Calu3 (cell line): ENCODE results near the gene TMEM126A. TPM values are rescaled to one million over a fixed set of nuclear protein-coding genes. Genes with fewer than 3 reads are reported as not detected.

Source experiments
- BruUV-seq: library from RNA; stranded (reverse); fragments of 400-500 nt; replicated peaks from 2 replicates; lab custom pipeline; 2021; lab: Mats Ljungman, UMichigan
- CTCF ChIA-PET: fragments of 300-600 bp; sonication (Branson Sonifier 250); formaldehyde crosslinking; loops from one replicate; lab custom pipeline; 2022; ENCODE audit warnings: antibody characterized with exemption; lab: Charles Lee
- DNase-seq: peaks from one replicate; pipeline ENCODE4 v3.0.0; 2022
- H3K27ac Mint-ChIP-seq: one replicate; pipeline ENCODE4 v1.8.0; 2022; ENCODE audit warnings: mixed read lengths; ENCODE audit not compliant: unreplicated experiment
- H3K27me3 Mint-ChIP-seq: one replicate; pipeline ENCODE4 v1.8.0; 2022; ENCODE audit warnings: mixed read lengths; ENCODE audit not compliant: unreplicated experiment
- H3K36me3 Mint-ChIP-seq: one replicate; pipeline ENCODE4 v1.8.0; 2022; ENCODE audit warnings: mild to moderate bottlenecking, moderate library complexity, mixed read lengths; ENCODE audit not compliant: insufficient read depth, unreplicated experiment
- H3K4me1 Mint-ChIP-seq: one replicate; pipeline ENCODE4 v1.8.0; 2022; ENCODE audit warnings: mild to moderate bottlenecking, low read depth, mixed read lengths; ENCODE audit not compliant: unreplicated experiment
- H3K4me3 Mint-ChIP-seq: one replicate; pipeline ENCODE4 v1.8.0; 2022; ENCODE audit warnings: mild to moderate bottlenecking, low read depth, moderate library complexity, mixed read lengths; ENCODE audit not compliant: unreplicated experiment
- H3K9me3 Mint-ChIP-seq: one replicate; pipeline ENCODE4 v1.8.0; 2022; ENCODE audit warnings: low read depth, mixed read lengths; ENCODE audit not compliant: unreplicated experiment
- intact Hi-C: fragments of 100-400 bp; cut with micrococcal nuclease; formaldehyde crosslinking; loops from one replicate; pipeline ENCODE4 v1.10.0; 2022; ENCODE audit not compliant: unreplicated experiment
- total RNA-seq: library from RNA; stranded (reverse); gene quantifications from 2 replicates; pipeline ENCODE4 v1.2.3, GENCODE V29; 2022
- TF ChIP-seq, protein P1 (sequence below): fragments of 200-600 bp; IDR thresholded peaks from one replicate; pipeline ENCODE4 v1.8.0; 2022; ENCODE audit warnings: antibody characterized with exemption; ENCODE audit not compliant: unreplicated experiment

Gene TMEM126A
- total RNA-seq, 1 experiment from 2014 or later, result 22.9 TPM

DNA sequence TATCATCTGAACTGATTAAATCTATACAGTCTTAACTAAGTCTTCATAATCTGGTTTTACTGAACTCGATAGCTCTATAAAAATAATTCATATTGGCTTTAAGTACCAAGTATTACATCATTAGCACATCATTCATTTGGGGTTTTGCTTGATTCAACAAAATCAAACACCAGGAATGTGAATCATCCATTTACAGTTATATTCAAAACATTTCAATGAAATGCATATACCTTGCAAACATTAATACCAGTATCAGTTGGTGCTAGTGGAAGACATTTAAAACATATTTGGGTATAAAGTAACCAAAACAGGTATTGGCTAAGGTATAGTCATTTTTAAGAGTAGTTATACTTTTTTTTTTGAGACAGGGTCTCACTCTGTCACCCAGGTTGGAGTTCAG is 50.4 kb downstream of the TMEM126A start:
- H3K27ac Mint-ChIP-seq, result no peak overlapping the region
- H3K4me3 Mint-ChIP-seq, result no peak overlapping the region
- no peaks in the 10 kb centered on the region for H3K27me3 Mint-ChIP-seq
- no peaks in the 10 kb centered on the region for H3K36me3 Mint-ChIP-seq
- no peak for DNase-seq
- intact Hi-C loops, result loop anchor here (10.0 kb wide), 1 partner anchor 47 kb away; no protein-coding TSS in a partner anchor
- H3K9me3 Mint-ChIP-seq, result no peaks in the 10 kb centered on the region
- CTCF ChIA-PET, result interaction anchor here (0.6 kb wide), 1 partner anchor 233 kb away, joined by 3 read pairs; no protein-coding TSS in a partner anchor
- no TSS peak for BruUV-seq
- TF ChIP-seq, protein P1, sequence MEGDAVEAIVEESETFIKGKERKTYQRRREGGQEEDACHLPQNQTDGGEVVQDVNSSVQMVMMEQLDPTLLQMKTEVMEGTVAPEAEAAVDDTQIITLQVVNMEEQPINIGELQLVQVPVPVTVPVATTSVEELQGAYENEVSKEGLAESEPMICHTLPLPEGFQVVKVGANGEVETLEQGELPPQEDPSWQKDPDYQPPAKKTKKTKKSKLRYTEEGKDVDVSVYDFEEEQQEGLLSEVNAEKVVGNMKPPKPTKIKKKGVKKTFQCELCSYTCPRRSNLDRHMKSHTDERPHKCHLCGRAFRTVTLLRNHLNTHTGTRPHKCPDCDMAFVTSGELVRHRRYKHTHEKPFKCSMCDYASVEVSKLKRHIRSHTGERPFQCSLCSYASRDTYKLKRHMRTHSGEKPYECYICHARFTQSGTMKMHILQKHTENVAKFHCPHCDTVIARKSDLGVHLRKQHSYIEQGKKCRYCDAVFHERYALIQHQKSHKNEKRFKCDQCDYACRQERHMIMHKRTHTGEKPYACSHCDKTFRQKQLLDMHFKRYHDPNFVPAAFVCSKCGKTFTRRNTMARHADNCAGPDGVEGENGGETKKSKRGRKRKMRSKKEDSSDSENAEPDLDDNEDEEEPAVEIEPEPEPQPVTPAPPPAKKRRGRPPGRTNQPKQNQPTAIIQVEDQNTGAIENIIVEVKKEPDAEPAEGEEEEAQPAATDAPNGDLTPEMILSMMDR, result no peak
- peaks cover 8% of the 10 kb centered on the region for H3K4me1 Mint-ChIP-seq

DNA sequence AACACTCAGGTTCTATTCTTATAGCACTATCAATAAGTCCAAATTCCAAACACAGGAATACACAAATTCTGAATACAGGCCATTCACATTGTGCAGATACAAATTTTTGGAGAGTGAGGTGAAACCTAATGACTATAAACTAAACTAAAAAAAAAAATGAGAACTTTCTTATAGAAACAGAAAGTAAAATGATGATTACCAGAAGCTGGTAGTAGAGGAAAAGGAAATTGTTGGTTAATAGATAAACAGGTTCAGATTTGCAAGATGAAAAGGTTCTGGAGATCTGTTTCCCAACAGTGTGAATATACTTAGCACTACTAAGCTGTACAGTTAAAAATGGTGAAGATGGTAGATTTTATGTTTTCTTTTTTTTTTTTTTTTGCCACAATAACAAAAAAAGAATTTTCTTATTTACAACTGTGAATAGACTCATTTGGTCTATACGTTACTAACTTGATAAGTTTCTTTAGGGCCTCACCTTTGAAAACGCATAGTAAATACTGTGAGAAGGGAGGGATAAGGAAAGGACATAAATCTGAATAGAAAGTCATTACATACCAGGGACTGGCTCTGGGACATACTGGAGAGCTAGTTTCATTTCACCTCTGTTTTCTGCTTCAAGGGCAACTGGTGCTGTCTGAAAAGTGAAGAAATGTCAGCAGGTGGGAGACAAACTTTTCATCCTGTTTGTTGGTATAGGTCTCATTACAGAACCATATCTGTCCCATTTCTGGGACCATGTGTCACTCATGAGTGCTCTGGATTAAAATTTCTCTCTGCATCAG is 52.4 kb downstream of the TMEM126A start:
- no peaks in the 10 kb centered on the region for H3K27me3 Mint-ChIP-seq
- intact Hi-C loops, result loop anchor here (10.0 kb wide), 1 partner anchor 45 kb away; no protein-coding TSS in a partner anchor
- peaks cover 8% of the 10 kb centered on the region for H3K4me1 Mint-ChIP-seq
- no peak for DNase-seq
- no TSS peak for BruUV-seq
- TF ChIP-seq, protein P1, result no peak
- no peaks in the 10 kb centered on the region for H3K36me3 Mint-ChIP-seq
- H3K9me3 Mint-ChIP-seq, result no peaks in the 10 kb centered on the region
- H3K4me3 Mint-ChIP-seq, result no peak overlapping the region
- CTCF ChIA-PET, result no interaction called here
- H3K27ac Mint-ChIP-seq, result no peak overlapping the region

GRCh38 chr11:85704967-85705366 is 57.2 kb downstream of the TMEM126A start:
- Mint-ChIP-seq H3K9me3 (no peaks in the 10 kb centered on the region), H3K27me3 (no peaks in the 10 kb centered on the region), H3K4me3 (no peak overlapping the region), H3K36me3 (no peaks in the 10 kb centered on the region), H3K4me1 (peaks cover 2% of the 10 kb centered on the region), H3K27ac (no peak overlapping the region)
- BruUV-seq, result no TSS peak
- TF ChIP-seq, protein P1, result no peak
- no peak for DNase-seq
- CTCF ChIA-PET, result no interaction called here
- intact Hi-C loops, result no loop called here

- Mint-ChIP-seq H3K36me3 (no peaks in the 10 kb centered on the region), H3K27ac (no peak overlapping the region), H3K9me3 (no peaks in the 10 kb centered on the region), H3K4me1 (no peaks in the 10 kb centered on the region), H3K4me3 (no peak overlapping the region), H3K27me3 (no peaks in the 10 kb centered on the region)
- DNase-seq, result no peak
- intact Hi-C loops, result no loop called here
- TF ChIP-seq, protein P1, result no peak
- BruUV-seq, result no TSS peak
- CTCF ChIA-PET, result no interaction called here
These were observed 58.0 kb downstream of the TMEM126A start for GRCh38 chr11:85705800-85706199.

Other genes starting within 250 kb of the TMEM126A start
- 0.71 and 0.73 TPM in 2 replicates for gene DLG2, start 20.6 kb upstream of the TMEM126A start, total RNA-seq
- 30.5 and 31.8 TPM in 2 replicates for gene TMEM126B, start 19.4 kb upstream of the TMEM126A start, total RNA-seq
- 31.0 and 31.2 TPM in 2 replicates for gene CREBZF, start 17.2 kb downstream of the TMEM126A start, total RNA-seq
- 0.26 and 0.44 TPM in 2 replicates for gene CCDC89, start 38.2 kb downstream of the TMEM126A start, total RNA-seq
- 10.6 and 19.1 TPM in 2 replicates for gene SYTL2, start 163.2 kb downstream of the TMEM126A start, total RNA-seq
- not detected in 2 replicates for gene CCDC83, start 207.4 kb downstream of the TMEM126A start, total RNA-seq